Fibroblast of lung (primary cell): Measurements from ENCODE around the gene FHOD3. TPM values are rescaled to one million over a fixed set of nuclear protein-coding genes. Genes with fewer than 3 reads are reported as not detected.

Experiments
- DNase-seq, 2 donors: peaks; one replicate each; pipeline versions ENCODE4 v3.0.0 to v3.0.0-alpha.2; 2010; ENCODE audit warnings: low read depth in 2 of 2
- H2AFZ ChIP-seq: 2 replicates; pipeline ENCODE4 v1.5.1; 2012; ENCODE audit warnings: low read length, control low read depth, inconsistent platforms
- H3K27ac ChIP-seq: 2 replicates; pipeline ENCODE4 v1.5.1; 2011; ENCODE audit warnings: low read length, control low read depth; ENCODE audit not compliant: insufficient read depth
- H3K27me3 ChIP-seq: 2 replicates; pipeline ENCODE4 v1.5.1; 2011; ENCODE audit warnings: mild to moderate bottlenecking, low read length; ENCODE audit not compliant: control insufficient read depth, insufficient read depth
- H3K36me3 ChIP-seq: 2 replicates; pipeline ENCODE4 v1.5.1; 2011; ENCODE audit warnings: low read length; ENCODE audit not compliant: control insufficient read depth, insufficient read depth
- H3K4me1 ChIP-seq: 2 replicates; pipeline ENCODE4 v1.5.1; 2011; ENCODE audit warnings: low read length; ENCODE audit not compliant: control insufficient read depth, insufficient read depth; ENCODE audit errors: extremely low read depth
- H3K4me2 ChIP-seq: 2 replicates; pipeline ENCODE4 v1.5.1; 2011; ENCODE audit warnings: low read length, control low read depth; ENCODE audit not compliant: insufficient read depth; ENCODE audit errors: extremely low read depth
- H3K4me3 ChIP-seq, 4 experiments: fragments of 200-600 bp in 1 of 4; sonication (generic) in 1 of 4; replicated peaks in 1 of 4; 2 replicates each; pipeline ENCODE4 v1.5.1; 2011 to 2016; ENCODE audit warnings: low read length in 4 of 4, low read depth in 3 of 4, mild to moderate bottlenecking in 3 of 4, control low read depth in 2 of 4, inconsistent platforms in 1 of 4, mixed read lengths in 1 of 4; ENCODE audit not compliant: insufficient read depth in 1 of 4; ENCODE audit errors: control extremely low read depth in 1 of 4
- H3K79me2 ChIP-seq: 2 replicates; pipeline ENCODE4 v1.5.1; 2012; ENCODE audit warnings: mild to moderate bottlenecking, low read length, inconsistent platforms; ENCODE audit not compliant: control insufficient read depth, insufficient read depth
- H3K9ac ChIP-seq: 2 replicates; pipeline ENCODE4 v1.5.1; 2011; ENCODE audit warnings: mild to moderate bottlenecking, low read length, control low read depth; ENCODE audit not compliant: insufficient read depth
- H3K9me3 ChIP-seq: 2 replicates; pipeline ENCODE4 v1.5.1; 2012; ENCODE audit warnings: low read depth, low read length; ENCODE audit not compliant: control insufficient read depth, insufficient read depth
- H4K20me1 ChIP-seq: 2 replicates; pipeline ENCODE4 v1.5.1; 2011; ENCODE audit warnings: low read length; ENCODE audit not compliant: control insufficient read depth, insufficient read depth; ENCODE audit errors: extremely low read depth
- CTCF ChIP-seq, 2 donors: IDR thresholded peaks in 1 of 2; conservative IDR thresholded peaks in 1 of 2; 1 replicate in 1 of 2; 2 replicates in 1 of 2; pipeline ENCODE4 v1.5.1; 2011 to 2012; ENCODE audit warnings: low read length in 2 of 2, control low read depth in 1 of 2, inconsistent platforms in 1 of 2, low read depth in 1 of 2, mild to moderate bottlenecking in 1 of 2
- EZH2 ChIP-seq: IDR thresholded peaks from 2 replicates; pipeline ENCODE4 v1.5.1; 2012; ENCODE audit warnings: low read length, control low read depth, mild to moderate bottlenecking; ENCODE audit errors: missing control alignments
- polyA plus RNA-seq, 2 donors: library from polyadenylated mRNA; depleted of rRNA in 1 of 2; stranded (reverse) in 1 of 2; unstranded in 1 of 2; fragments of >200 nt; gene quantifications; 2 replicates each; pipeline ENCODE4 v1.2.1, GENCODE V29; 2011 to 2012; ENCODE audit warnings: missing spikeins in 1 of 2
- total RNA-seq: library from RNA; depleted of rRNA; stranded (reverse); fragments of >200 nt; gene quantifications from 2 replicates; pipeline ENCODE4 v1.2.1, GENCODE V29; 2014

FHOD3 gene
- total and polyA plus RNA-seq, 2 donors (not counting 1 experiment from before 2014, with no cell fraction given), result 16.1 to 28.2 TPM

GRCh38 chr18:36334798-36335197, 37.3 kb downstream of the FHOD3 start:
- Histone ChIP-seq H3K36me3 (no peaks in the 10 kb centered on the region), H3K9ac (no peak overlapping the region), H3K79me2 (no peaks in the 10 kb centered on the region), H3K9me3 (no peaks in the 10 kb centered on the region), H4K20me1 (no peaks in the 10 kb centered on the region), H3K4me3 (no peak overlapping the region), H3K4me2 (no peak overlapping the region), H3K27ac (no peak overlapping the region), H3K4me1 (no peaks in the 10 kb centered on the region), H2AFZ (no peak overlapping the region), H3K27me3 (no peaks in the 10 kb centered on the region)
- TF ChIP-seq CTCF (conservative IDR thresholded peaks at IDR 0.05 in 1 of 2, IDR thresholded peaks at IDR 0.05 in 1 of 2; ENCODE audit: low read depth in 1 of 2, low read length in 2 of 2), result no peak
- TF ChIP-seq EZH2, result no peak
- no peak for DNase-seq

- Histone ChIP-seq H4K20me1 (no peaks in the 10 kb centered on the region), H3K36me3 (no peaks in the 10 kb centered on the region), H3K79me2 (no peaks in the 10 kb centered on the region), H3K9me3 (no peaks in the 10 kb centered on the region), H3K4me3 (no peak overlapping the region), H3K27me3 (no peaks in the 10 kb centered on the region), H2AFZ (no peak overlapping the region), H3K4me2 (no peak overlapping the region), H3K27ac (no peak overlapping the region), H3K4me1 (no peaks in the 10 kb centered on the region), H3K9ac (no peak overlapping the region)
- no peak for DNase-seq
- TF ChIP-seq EZH2 (no peak), CTCF (conservative IDR thresholded peaks at IDR 0.05 in 1 of 2, IDR thresholded peaks at IDR 0.05 in 1 of 2; ENCODE audit: low read depth in 1 of 2, low read length in 2 of 2) (peak in 1 of 2 donors; percentile 19)
Measured at GRCh38 chr18:36335476-36336279, 38.2 kb downstream of the FHOD3 start.

- no peak for DNase-seq
- TF ChIP-seq CTCF (conservative IDR thresholded peaks at IDR 0.05 in 1 of 2, IDR thresholded peaks at IDR 0.05 in 1 of 2; ENCODE audit: low read depth in 1 of 2, low read length in 2 of 2) (no peak), EZH2 (no peak)
Measured at GRCh38 chr18:36337679-36338402, 40.3 kb downstream of the FHOD3 start.

More at GRCh38 chr18:36337679-36338402, 40.3 kb downstream of the FHOD3 start:
- no peak overlapping the region for H3K27ac ChIP-seq
- H3K36me3 ChIP-seq, result no peaks in the 10 kb centered on the region
- H3K27me3 ChIP-seq, result no peaks in the 10 kb centered on the region
- H3K9me3 ChIP-seq, result no peaks in the 10 kb centered on the region
- no peaks in the 10 kb centered on the region for H3K79me2 ChIP-seq
- H3K9ac ChIP-seq, result no peak overlapping the region
- H4K20me1 ChIP-seq, result no peaks in the 10 kb centered on the region
- no peaks in the 10 kb centered on the region for H3K4me1 ChIP-seq
- no peak overlapping the region for H2AFZ ChIP-seq
- H3K4me3 ChIP-seq, result no peak overlapping the region
- H3K4me2 ChIP-seq, result no peak overlapping the region
